Right lung (tissue), 5 donors: Measurements from ENCODE around the gene PRKCE. TPM values are rescaled to one million over a fixed set of nuclear protein-coding genes. Genes with fewer than 3 reads are reported as not detected.

ENCODE experiments used
- DNase-seq, 2 donors: peaks; one replicate each; pipeline ENCODE4 v3.0.0-alpha.2; 2013
- polyA plus RNA-seq, 5 donors: library from polyadenylated mRNA; unstranded; fragments of 120-200 nt; gene quantifications; one replicate each; pipeline versions ENCODE4 v1.2.1 to v1.2.3, GENCODE V29; 2013; ENCODE audit warnings: inconsistent platforms in 1 of 5, low replicate concordance in 1 of 5; ENCODE audit not compliant: insufficient read length in 5 of 5, insufficient read depth in 1 of 5

PRKCE gene
- polyA plus RNA-seq, 5 donors = 12.5 to 14.5 (median 12.8) TPM

GRCh38 chr2:46225150-46225625, 573.7 kb downstream of the PRKCE start:
- DNase-seq = no peak

GRCh38 chr2:46225730-46226129, 574.3 kb downstream of the PRKCE start:
- no peak for DNase-seq

DNA sequence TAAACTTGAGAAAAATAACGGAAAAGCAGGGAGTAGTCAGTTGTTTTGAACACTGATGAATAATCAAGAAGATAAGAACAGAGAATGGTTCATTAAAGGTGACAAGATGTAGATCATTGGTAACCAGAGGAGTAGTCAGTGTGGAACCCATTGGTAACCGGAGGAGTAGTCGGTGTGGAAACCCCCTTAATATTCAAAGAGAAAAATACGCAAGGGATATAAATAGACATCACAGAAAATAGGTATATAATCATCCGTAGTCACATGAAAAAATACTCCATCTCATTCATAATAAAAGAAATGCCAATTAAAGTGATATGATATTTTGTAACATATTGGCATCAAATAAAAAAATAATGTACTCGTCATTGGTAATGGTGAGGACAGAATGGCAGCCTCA, 575.1 kb downstream of the PRKCE start:
- DNase-seq = no peak

DNA sequence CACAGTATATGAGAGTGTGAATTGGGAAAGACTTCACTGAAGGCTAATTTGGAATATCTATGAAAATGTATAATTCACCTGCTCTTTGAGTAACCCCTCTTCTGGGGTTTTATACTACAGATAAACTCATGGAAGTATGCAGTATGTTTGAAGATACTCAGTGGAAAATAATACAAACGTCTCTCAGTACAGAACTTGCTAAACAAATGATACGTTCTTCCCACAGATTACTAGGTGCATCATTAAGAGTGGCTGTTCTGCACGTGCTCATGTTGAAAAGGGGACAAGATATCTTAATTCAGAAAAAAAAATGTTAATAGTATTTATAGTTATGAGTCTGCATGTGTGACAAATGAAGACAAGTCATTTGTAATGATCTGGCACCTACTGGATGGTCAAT, 575.5 kb downstream of the PRKCE start:
- no peak for DNase-seq

- no peak for DNase-seq
Observed at GRCh38 chr2:46227674-46228289, 576.3 kb downstream of the PRKCE start.

GRCh38 chr2:46229134-46230063, 577.9 kb downstream of the PRKCE start:
- DNase-seq = no peak

DNA sequence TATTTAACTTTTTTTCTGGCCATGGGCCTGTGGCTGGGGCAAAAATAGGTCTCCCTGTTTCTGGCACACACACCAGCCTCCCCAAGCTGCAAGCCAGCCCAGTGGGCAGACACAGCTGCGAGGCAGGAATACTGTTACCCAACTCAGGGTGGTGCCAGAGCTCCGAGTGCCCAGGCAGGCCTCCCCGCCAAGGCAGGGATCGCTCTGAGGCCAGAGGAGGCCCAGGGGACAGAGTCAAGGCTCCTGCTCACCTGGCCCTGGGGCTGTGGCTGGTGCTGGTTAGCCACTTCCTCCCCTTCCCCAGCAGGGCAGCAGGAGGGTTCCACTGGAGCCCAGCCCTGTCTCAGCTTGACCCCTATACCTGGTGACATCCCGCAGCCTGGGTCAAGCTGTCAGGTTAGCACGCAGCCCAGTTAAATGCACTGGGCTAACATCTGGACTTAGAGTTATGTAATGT, 578.7 kb downstream of the PRKCE start:
- DNase-seq = no peak

- DNase-seq = no peak
Observed at GRCh38 chr2:46230677-46231425, 579.4 kb downstream of the PRKCE start.

- no peak for DNase-seq
Observed at GRCh38 chr2:46231721-46232120, 580.2 kb downstream of the PRKCE start.

GRCh38 chr2:46232860-46233259, 581.4 kb downstream of the PRKCE start:
- no peak for DNase-seq

GRCh38 chr2:46236006-46236875, 584.8 kb downstream of the PRKCE start:
- DNase-seq = no peak

- no peak for DNase-seq
Observed at GRCh38 chr2:46236876-46237859, 585.7 kb downstream of the PRKCE start.

Other genes starting within 250 kb of the PRKCE start
- 10 to 100 TPM; 14.7 to 20.3 (median 18.0) TPM for gene SRBD1, start 40.4 kb upstream of the PRKCE start, polyA plus RNA-seq